Measurements from ENCODE around the gene MTF1. TPM values are rescaled to one million over a fixed set of nuclear protein-coding genes. Genes with fewer than 3 reads are reported as not detected.

MTF1 gene
- total RNA-seq, 1 donor: 4.3 TPM

- Histone ChIP-seq H3K27me3 (ENCODE audit: insufficient read depth, low read length) (no peaks in the 10 kb centered on the region), H3K9me3 (ENCODE audit: low read depth, low read length) (no peaks in the 10 kb centered on the region), H3K4me3 (ENCODE audit: insufficient read depth, low read length) (no peak overlapping the region), H2AFZ (ENCODE audit: low read length) (no peak overlapping the region), H3K79me2 (ENCODE audit: insufficient read depth, low read length) (peaks cover 96% of the 10 kb centered on the region), H3K4me1 (ENCODE audit: insufficient read depth, low read length) (no peaks in the 10 kb centered on the region), H3K36me3 (ENCODE audit: insufficient read depth, low read length) (peaks cover 16% of the 10 kb centered on the region), H3K4me2 (ENCODE audit: insufficient read depth, low read length) (no peak overlapping the region), H4K20me1 (ENCODE audit: insufficient read depth, low read length) (peaks cover 30% of the 10 kb centered on the region), H3K27ac (ENCODE audit: low read depth, low read length) (no peak overlapping the region)
- no peak for DNase-seq (ENCODE audit: insufficient read length, low spot score, missing footprints)
- no peak for TF ChIP-seq CTCF (IDR thresholded peaks at IDR 0.05; ENCODE audit: extremely low read depth, low read depth, low read length)
Observed at GRCh38 chr1:37849480-37849879, 9.9 kb downstream of the MTF1 start.

- Histone ChIP-seq H3K4me1 (ENCODE audit: insufficient read depth, low read length) (no peaks in the 10 kb centered on the region), H3K27ac (ENCODE audit: low read depth, low read length) (no peak overlapping the region), H3K79me2 (ENCODE audit: insufficient read depth, low read length) (peaks cover 91% of the 10 kb centered on the region), H3K4me2 (ENCODE audit: insufficient read depth, low read length) (no peak overlapping the region), H2AFZ (ENCODE audit: low read length) (no peak overlapping the region), H3K4me3 (ENCODE audit: insufficient read depth, low read length) (no peak overlapping the region), H4K20me1 (ENCODE audit: insufficient read depth, low read length) (peaks cover 21% of the 10 kb centered on the region), H3K9me3 (ENCODE audit: low read depth, low read length) (no peaks in the 10 kb centered on the region), H3K27me3 (ENCODE audit: insufficient read depth, low read length) (no peaks in the 10 kb centered on the region), H3K36me3 (ENCODE audit: insufficient read depth, low read length) (peaks cover 11% of the 10 kb centered on the region)
- TF ChIP-seq CTCF (IDR thresholded peaks at IDR 0.05; ENCODE audit: extremely low read depth, low read depth, low read length): no peak
- DNase-seq (ENCODE audit: insufficient read length, low spot score, missing footprints): no peak
Observed at GRCh38 chr1:37846647-37847339, 12.6 kb downstream of the MTF1 start.

GRCh38 chr1:37845786-37846185, 13.6 kb downstream of the MTF1 start:
- DNase-seq (ENCODE audit: insufficient read length, low spot score, missing footprints): no peak
- H3K36me3 ChIP-seq (ENCODE audit: insufficient read depth, low read length): peaks cover 11% of the 10 kb centered on the region
- peaks cover 21% of the 10 kb centered on the region for H4K20me1 ChIP-seq (ENCODE audit: insufficient read depth, low read length)
- no peaks in the 10 kb centered on the region for H3K9me3 ChIP-seq (ENCODE audit: low read depth, low read length)
- no peak overlapping the region for H2AFZ ChIP-seq (ENCODE audit: low read length)
- no peaks in the 10 kb centered on the region for H3K27me3 ChIP-seq (ENCODE audit: insufficient read depth, low read length)
- no peak for TF ChIP-seq CTCF (IDR thresholded peaks at IDR 0.05; ENCODE audit: extremely low read depth, low read depth, low read length)
- H3K4me3 ChIP-seq (ENCODE audit: insufficient read depth, low read length): no peak overlapping the region
- H3K4me1 ChIP-seq (ENCODE audit: insufficient read depth, low read length): no peaks in the 10 kb centered on the region
- peaks cover 90% of the 10 kb centered on the region for H3K79me2 ChIP-seq (ENCODE audit: insufficient read depth, low read length)
- H3K27ac ChIP-seq (ENCODE audit: low read depth, low read length): no peak overlapping the region
- H3K4me2 ChIP-seq (ENCODE audit: insufficient read depth, low read length): no peak overlapping the region

- peaks cover 19% of the 10 kb centered on the region for H4K20me1 ChIP-seq (ENCODE audit: insufficient read depth, low read length)
- H3K27me3 ChIP-seq (ENCODE audit: insufficient read depth, low read length): no peaks in the 10 kb centered on the region
Observed at GRCh38 chr1:37845049-37845646, 14.2 kb downstream of the MTF1 start.

More at GRCh38 chr1:37845049-37845646, 14.2 kb downstream of the MTF1 start:
- no peak overlapping the region for H3K4me2 ChIP-seq (ENCODE audit: insufficient read depth, low read length)
- peaks cover 11% of the 10 kb centered on the region for H3K36me3 ChIP-seq (ENCODE audit: insufficient read depth, low read length)
- no peaks in the 10 kb centered on the region for H3K4me1 ChIP-seq (ENCODE audit: insufficient read depth, low read length)
- H3K4me3 ChIP-seq (ENCODE audit: insufficient read depth, low read length): no peak overlapping the region
- TF ChIP-seq CTCF (IDR thresholded peaks at IDR 0.05; ENCODE audit: extremely low read depth, low read depth, low read length): no peak
- H3K79me2 ChIP-seq (ENCODE audit: insufficient read depth, low read length): peaks cover 83% of the 10 kb centered on the region
- H2AFZ ChIP-seq (ENCODE audit: low read length): no peak overlapping the region
- no peaks in the 10 kb centered on the region for H3K9me3 ChIP-seq (ENCODE audit: low read depth, low read length)
- no peak overlapping the region for H3K27ac ChIP-seq (ENCODE audit: low read depth, low read length)
- DNase-seq (ENCODE audit: insufficient read length, low spot score, missing footprints): no peak
